GM19328 (cell line): Measurements from ENCODE around the gene CAMK2A.
"Not testable (repeated sequence)": the region's sequence is repeated elsewhere in the genome, so short reads cannot be mapped to it uniquely, and the experiment has no call there.

Experiments used
- ATAC-seq: cut with Tn5 transposase; IDR thresholded peaks from one replicate; pipeline ENCODE4 v1.9.1; 2021; ENCODE audit warnings: mild to moderate bottlenecking, moderate library complexity; ENCODE audit not compliant: unreplicated experiment

The CAMK2A gene

GRCh38 chr5:150256410-150257064, 33.0 kb downstream of the CAMK2A start:
- ATAC-seq: no peak

GRCh38 chr5:150255659-150256409, 33.7 kb downstream of the CAMK2A start:
- ATAC-seq: no peak

DNA sequence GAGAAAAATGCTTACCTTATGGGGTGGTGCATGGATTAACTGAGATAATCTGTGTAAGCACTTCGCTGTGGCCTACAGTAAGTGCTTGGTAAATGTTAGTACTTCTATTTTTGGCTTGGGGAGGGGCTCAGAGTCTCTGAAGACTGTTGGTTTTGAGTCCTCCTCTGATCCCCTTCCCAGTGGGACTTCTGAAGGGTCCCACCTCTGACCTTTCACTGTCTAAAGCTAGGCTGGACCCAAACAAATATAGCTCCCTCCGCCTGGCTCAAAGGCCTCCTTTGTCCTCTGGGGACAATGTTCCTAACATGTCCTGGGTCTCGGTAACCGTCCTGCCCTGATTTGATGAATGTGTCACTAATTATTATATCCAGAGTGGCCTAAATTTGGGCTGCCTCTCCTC, 34.8 kb downstream of the CAMK2A start:
- ATAC-seq: no peak

- ATAC-seq: no peak
Measured at GRCh38 chr5:150254363-150254762, 35.2 kb downstream of the CAMK2A start.

GRCh38 chr5:150253416-150254208, 36.0 kb downstream of the CAMK2A start:
- ATAC-seq: no peak

DNA sequence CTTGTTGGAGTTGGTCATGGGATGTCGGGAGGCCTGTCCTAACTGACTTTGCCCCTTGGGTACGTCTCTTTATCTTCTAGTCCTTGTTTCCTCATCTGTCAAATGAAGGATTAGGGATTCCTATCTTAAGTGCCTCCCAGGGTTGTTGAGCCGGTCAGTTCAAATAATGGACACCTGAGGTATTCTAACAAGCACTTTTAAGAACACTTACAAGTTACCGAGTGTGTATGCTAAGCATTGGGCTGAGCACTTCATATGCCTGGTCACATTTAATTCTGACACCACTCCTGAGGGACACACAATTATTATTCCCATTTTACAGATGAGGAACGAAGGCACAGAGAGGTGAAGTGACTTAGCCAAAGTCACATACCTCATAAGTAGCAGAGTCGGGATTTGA, 37.1 kb downstream of the CAMK2A start:
- no peak for ATAC-seq

DNA sequence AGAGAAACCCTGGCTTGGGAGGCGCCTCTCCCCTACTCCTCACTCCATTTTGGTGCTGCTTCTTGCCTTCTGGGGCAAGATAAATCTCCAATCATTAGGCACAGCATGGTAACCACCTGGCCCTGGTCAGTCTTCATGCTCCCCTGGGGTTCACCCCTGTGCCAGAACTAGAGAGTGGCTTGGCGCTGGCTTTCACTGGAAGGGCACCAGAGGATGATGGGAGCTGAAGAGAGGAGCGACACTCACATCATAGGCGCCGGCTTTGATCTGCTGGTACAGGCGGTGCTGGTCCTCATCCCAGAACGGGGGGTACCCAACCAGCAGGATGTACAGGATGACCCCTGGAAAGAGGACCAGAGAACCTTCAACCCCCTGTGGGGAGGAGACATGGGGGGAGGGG, 38.1 kb downstream of the CAMK2A start:
- no peak for ATAC-seq

GRCh38 chr5:150249744-150250143, 39.8 kb downstream of the CAMK2A start:
- no peak for ATAC-seq

DNA sequence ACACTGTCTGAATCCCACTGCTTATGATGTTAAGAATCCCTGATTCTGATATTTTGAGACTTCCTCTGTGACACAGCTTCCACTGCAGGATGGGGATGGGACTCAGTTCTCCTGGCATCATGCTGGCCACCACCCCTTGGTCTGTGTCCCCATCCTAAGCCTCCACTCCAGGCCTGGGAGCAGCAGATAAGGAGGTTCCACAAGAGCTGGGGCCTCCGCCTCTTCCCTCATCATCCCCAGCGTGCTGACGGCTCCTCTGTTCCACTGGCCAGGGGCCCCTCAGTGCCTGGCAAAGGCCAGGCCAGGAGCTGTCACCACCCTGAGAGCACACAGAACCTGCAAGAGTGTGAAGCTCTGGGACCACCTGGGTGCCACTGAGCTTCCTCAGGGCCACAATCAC, 40.6 kb downstream of the CAMK2A start:
- ATAC-seq: no peak

DNA sequence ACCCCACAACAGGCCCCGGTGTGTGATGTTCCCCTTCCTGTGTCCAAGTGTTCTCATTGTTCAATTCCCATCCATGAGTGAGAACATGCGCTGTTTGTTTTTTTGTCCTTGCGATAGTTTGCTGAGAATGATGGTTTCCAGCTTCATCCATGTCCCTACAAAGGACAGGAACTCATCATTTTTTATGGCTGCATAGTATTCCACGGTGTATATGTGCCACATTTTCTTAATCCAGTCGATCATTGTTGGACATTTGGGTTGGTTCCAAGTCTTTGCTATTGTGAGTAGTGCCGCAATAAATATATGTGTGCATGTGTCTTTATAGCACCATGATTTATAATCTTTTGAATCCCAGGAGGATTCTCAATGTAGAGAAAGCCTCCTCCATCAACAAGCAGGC, 41.1 kb downstream of the CAMK2A start:
- not testable (repeated sequence) for ATAC-seq

GRCh38 chr5:150247726-150248125, 41.8 kb downstream of the CAMK2A start:
- no peak for ATAC-seq

GRCh38 chr5:150246835-150247234, 42.7 kb downstream of the CAMK2A start:
- no peak for ATAC-seq

GRCh38 chr5:150246429-150246828, 43.1 kb downstream of the CAMK2A start:
- no peak for ATAC-seq

DNA sequence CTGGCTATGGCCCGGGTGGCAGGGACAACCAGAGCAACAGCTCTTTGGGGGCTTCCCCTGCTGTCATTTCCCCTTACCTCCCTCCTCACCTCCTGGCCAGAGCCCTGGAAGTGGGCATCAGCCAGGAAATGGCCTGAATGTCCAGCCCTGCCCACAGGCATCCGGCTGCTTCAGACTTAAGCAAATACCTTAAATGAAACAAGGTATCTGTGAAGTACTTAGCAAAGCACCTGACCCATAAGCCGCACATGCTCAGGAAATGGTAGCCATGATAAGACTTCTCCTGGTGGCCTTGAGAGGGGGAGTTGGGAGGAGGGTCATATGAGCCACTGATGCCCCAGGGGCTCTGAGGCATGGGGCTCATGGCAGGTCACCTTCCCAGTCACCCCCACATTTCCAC, 43.8 kb downstream of the CAMK2A start:
- no peak for ATAC-seq

GRCh38 chr5:150245111-150245789, 44.3 kb downstream of the CAMK2A start:
- ATAC-seq: no peak

DNA sequence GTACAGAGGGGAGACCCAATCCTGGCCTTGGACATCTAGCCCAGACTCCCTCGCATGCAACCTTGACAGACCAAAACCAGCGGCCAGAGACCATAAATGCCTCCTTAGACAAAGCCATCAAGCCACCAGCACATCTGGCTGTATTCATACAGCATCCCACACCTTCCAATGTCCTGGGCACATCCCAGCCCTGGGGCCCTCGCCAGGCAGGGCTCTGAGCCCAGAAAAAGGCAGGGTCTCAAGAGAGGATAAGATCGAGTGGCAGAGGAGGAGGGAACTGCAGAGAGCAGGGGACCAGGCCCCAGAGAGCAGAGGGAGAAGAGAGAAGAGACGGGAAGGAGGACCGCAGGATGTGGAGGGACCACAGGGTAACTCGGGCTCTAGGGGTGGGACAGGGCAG, 45.4 kb downstream of the CAMK2A start:
- ATAC-seq: no peak

GRCh38 chr5:150243590-150243989, 46.0 kb downstream of the CAMK2A start:
- ATAC-seq: no peak

DNA sequence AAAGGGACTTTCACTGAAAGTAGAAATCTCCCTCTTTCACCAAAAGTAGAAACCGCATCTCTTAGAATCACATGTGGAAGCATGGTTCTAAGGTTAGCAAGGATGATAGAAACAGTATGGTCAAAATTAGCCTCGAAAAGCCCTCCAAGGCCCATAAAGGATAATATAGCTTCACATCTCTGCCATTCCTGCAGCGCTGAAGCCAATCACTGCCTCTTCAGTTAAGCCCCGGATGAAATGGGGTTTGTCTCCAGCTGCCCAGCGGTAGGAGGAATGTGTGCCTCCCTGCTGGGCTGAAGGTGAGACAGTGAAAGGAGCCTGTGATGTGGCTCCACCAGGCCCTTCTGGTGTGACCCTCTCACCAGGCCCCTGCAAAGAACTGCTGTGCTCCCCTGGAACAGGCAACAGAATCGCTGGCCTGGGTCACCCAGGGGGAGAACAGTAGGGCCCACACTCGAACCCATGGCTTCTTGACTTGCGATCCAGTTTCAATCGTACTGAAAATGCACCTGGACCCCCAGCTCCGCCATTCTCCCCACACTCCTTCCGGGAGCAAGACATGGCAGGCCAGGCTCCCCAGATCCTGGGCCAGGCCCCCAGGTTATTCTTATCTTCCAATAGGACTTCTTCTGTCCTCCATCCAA, 47.2 kb downstream of the CAMK2A start:
- no peak for ATAC-seq

DNA sequence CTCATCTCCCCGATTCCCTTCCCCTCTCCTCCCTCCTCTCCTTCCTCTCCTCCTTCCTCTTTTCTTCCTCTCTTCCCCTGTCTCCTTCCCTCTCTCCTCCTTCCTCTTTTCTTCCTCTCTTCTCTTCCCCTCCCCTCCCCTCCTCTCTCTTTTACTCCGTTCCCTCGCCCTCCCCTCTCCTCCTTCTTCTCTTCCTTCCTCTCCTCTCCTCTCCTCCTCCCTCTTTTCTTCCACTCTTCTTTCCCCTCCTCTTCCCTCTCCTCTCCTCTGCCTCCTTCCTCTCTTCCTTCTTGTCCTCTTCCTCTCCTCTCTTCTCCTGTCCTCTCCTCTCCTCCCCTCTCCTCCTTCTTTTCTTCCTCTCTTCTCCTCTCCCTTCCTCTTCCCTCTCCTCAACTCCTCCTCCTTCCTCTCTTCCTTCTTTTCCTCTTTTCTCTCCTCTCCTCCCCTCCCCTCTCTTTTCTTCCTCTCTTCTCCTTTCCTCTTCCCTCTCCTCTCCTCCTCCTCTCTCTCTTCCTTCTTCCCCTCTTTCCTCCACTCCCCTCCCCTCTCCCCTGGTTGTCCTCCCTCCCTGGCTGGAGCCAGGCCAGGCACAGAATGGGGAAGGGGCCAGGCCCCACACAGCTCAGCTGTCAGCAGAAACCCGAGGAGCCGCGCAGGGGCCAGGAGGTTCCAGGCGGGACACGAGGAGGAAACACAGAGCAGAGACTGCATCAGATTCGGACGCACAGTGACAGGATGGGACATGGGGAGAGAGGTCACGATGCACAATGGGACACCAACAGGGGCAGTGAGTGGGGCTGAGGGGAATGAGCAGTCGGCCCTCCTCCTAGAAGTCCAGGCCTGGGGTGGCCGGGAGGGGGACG, 48.0 kb downstream of the CAMK2A start:
- no peak for ATAC-seq

GRCh38 chr5:150239794-150240122, 49.8 kb downstream of the CAMK2A start:
- no peak for ATAC-seq
